AG09309 (cell line): ENCODE measurements around the gene RABEPK.

Experiments used
- DNase-seq: peaks from one replicate; pipeline ENCODE4 v3.0.0-alpha.2; 2010; ENCODE audit warnings: low read depth
- H3K4me3 ChIP-seq: 2 replicates; pipeline ENCODE4 v1.5.1; 2011; ENCODE audit warnings: mild to moderate bottlenecking, low read depth, low read length, moderate library complexity; ENCODE audit not compliant: control insufficient read depth
- TF ChIP-seq, protein P1 (sequence below): IDR thresholded peaks from 2 replicates; pipeline ENCODE4 v1.5.1; 2011; ENCODE audit warnings: mild to moderate bottlenecking, low read depth, low read length, inconsistent platforms; ENCODE audit not compliant: insufficient read depth, control insufficient read depth; ENCODE audit errors: missing control alignments

Gene RABEPK

DNA sequence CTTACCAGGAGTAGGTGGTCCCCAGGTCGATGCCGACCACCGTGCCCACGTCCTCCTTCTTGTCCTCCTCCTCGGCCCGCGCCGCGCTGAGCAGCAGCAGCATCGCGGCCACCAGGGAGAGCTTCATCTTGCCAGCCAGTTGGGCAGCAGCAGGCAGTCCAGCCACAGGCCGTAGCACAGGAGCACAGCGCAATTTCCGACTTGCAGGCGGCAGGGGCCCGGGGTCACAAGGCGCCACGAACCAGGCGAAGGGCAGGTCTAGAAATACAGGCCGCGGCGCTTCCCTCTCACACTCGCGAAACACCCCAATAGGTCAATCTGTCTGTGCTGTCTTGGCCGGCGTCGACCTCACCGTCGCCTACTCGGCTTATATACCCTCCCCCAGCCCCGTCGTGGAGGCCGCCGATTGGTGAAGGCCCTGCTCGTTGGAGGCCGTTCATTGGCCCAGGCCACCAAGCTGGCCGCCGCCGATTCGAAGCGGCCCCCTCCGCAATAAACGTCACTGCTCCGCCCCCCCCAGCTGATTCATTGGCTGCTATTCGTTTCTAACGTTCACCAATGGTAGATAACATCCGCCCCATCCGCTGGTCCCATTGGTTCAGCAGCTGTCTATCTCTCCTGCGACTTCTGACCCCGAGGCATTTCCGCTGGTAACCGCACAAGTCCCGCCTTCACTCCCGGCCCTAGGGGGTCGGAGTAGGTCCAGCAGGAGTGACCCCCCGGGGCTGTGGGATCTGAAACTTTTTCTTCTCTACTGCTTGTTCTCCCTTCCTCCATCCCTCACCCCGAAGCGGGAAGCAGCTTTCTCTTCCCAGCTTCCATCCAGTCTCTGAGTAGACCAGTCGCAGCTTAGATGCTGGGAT, 40.9 kb downstream of the RABEPK start, which contains the start of gene HSPA5:
TSS of gene HSPA5 (minus strand) at position 344 of the 863 bp plus-strand sequence. CDS start at position 127, 217 bp downstream.
- DNase-seq: peak; percentile 99
- TF ChIP-seq, protein P1, sequence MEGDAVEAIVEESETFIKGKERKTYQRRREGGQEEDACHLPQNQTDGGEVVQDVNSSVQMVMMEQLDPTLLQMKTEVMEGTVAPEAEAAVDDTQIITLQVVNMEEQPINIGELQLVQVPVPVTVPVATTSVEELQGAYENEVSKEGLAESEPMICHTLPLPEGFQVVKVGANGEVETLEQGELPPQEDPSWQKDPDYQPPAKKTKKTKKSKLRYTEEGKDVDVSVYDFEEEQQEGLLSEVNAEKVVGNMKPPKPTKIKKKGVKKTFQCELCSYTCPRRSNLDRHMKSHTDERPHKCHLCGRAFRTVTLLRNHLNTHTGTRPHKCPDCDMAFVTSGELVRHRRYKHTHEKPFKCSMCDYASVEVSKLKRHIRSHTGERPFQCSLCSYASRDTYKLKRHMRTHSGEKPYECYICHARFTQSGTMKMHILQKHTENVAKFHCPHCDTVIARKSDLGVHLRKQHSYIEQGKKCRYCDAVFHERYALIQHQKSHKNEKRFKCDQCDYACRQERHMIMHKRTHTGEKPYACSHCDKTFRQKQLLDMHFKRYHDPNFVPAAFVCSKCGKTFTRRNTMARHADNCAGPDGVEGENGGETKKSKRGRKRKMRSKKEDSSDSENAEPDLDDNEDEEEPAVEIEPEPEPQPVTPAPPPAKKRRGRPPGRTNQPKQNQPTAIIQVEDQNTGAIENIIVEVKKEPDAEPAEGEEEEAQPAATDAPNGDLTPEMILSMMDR: peak; percentile 18
- H3K4me3 ChIP-seq: peak within 1 kb of the TSS; percentile 69

- no peak for DNase-seq
- H3K4me3 ChIP-seq: peak overlapping the region; percentile 62
- TF ChIP-seq, protein P1: no peak
Observed at GRCh38 chr9:125241863-125242739, 41.8 kb downstream of the RABEPK start.

DNA sequence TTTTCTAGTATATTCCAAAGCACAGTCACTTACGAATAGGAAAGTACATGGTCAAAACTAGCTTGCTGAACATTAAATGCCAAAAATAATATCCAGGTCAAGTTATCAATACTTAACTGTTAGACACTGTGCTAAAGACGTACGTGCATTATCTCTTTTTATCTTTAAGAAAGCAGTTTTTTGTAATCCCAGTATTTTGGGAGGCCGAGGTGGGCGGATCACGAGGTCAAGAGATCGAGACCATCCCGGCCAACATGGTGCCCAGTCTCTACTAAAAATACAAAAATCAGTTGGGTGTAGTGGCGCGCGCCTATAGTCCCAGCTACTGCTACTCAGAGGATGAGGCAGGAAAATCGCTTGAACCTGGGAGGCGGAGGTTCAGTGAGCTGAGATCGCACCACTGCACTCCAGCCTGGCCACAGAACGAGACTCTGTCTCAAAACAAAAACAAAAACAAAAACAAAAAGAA, 43.5 kb downstream of the RABEPK start:
- no peak overlapping the region for H3K4me3 ChIP-seq
- TF ChIP-seq, protein P1: no peak
- no peak for DNase-seq

GRCh38 chr9:125246261-125246667, 45.9 kb downstream of the RABEPK start:
- TF ChIP-seq, protein P1: no peak
- DNase-seq: no peak
- no peak overlapping the region for H3K4me3 ChIP-seq

GRCh38 chr9:125254231-125254630, 53.9 kb downstream of the RABEPK start:
- TF ChIP-seq, protein P1: no peak
- H3K4me3 ChIP-seq: no peak overlapping the region
- DNase-seq: no peak

DNA sequence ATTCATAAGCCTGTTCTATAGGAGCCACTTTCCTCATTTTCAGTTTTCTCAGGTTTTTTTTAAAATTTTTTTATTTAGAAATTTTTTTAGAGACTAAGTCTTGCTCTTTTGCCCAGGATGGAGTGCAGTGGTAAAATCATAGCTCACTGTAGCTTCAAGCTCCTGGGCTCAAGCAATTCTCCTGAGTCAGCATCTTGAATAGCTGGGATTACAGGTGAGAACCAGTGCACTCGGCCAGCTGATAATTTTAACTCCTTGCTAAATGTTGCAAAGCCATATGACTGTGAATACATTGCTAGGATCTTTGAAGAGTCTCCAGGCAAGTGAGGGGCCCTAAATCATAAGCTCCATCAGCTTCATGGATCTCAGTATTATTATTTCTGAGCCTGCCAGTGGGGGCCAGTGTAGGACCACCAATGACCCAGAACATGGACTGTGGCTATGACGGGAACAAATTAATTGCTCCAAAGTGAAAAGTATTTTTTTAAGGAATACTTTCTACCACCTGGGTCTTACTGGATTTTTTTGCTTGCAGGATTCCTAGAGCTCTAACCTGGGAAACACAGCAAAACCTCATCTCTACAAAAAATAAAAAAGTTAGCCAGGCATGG, 55.5 kb downstream of the RABEPK start:
- DNase-seq: no peak
- H3K4me3 ChIP-seq: no peak overlapping the region
- TF ChIP-seq, protein P1: peak; percentile 30
